Breast epithelium (tissue), 3 donors: ENCODE results near the gene THEMIS2.

ENCODE experiments used
- POLR2A ChIP-seq: fragments of 450-650 bp; IDR thresholded peaks from one replicate; pipeline ENCODE4 v1.6.1; 2016; ENCODE audit warnings: antibody characterized with exemption, mild to moderate bottlenecking, moderate library complexity
- TF ChIP-seq, protein P1 (sequence below), 3 donors: fragments of 450-650 bp; IDR thresholded peaks; one replicate each; pipeline ENCODE4 v1.5.1; 2016 to 2017; ENCODE audit warnings: antibody characterized with exemption in 3 of 3, mild to moderate bottlenecking in 3 of 3, moderate library complexity in 3 of 3

DNA sequence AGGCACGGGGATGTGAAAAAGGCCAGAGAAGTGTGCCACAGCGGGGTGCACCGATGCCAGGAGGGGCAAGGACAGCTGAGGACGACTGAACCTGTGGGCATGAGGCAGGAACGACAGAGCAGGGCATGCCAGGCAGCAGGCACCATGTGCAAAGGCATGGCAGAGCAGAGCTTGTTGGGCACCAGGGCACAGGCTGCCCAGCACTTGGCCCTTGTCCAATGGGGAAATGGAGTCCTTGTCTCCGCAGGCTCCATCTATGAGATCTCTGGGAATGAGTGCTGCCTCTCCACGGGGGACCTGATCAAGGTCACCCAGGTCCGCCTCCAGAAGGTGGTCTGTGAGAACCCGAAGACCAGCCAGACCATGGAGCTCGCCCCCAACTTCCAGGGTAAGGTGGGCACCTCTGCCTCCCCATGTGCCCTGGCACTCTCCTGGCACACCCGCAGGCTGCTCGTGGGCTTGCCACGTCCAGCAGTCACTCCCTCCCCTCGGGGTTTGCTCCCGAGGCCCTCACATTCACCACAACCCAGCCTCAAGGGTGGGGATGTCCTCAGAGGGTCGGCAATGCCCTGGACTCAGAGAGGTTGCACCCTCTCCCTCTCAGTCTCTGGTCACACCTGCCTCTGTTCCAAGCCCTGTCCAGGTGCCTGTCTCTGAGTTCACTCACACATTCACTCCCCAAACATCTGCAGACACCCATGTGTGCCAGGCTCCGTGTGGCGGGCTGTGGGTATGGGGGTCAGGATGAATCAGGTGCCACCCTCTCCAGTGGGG is 4.2 kb downstream of the THEMIS2 start:
- TF ChIP-seq, protein P1, sequence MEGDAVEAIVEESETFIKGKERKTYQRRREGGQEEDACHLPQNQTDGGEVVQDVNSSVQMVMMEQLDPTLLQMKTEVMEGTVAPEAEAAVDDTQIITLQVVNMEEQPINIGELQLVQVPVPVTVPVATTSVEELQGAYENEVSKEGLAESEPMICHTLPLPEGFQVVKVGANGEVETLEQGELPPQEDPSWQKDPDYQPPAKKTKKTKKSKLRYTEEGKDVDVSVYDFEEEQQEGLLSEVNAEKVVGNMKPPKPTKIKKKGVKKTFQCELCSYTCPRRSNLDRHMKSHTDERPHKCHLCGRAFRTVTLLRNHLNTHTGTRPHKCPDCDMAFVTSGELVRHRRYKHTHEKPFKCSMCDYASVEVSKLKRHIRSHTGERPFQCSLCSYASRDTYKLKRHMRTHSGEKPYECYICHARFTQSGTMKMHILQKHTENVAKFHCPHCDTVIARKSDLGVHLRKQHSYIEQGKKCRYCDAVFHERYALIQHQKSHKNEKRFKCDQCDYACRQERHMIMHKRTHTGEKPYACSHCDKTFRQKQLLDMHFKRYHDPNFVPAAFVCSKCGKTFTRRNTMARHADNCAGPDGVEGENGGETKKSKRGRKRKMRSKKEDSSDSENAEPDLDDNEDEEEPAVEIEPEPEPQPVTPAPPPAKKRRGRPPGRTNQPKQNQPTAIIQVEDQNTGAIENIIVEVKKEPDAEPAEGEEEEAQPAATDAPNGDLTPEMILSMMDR (IDR thresholded peaks at IDR 0.05): no peak
- TF ChIP-seq POLR2A: no peak
